Epithelial cell of esophagus (primary cell): Measurements from ENCODE around the gene ARL8A.
"Not testable (repeated sequence)": the region's sequence is repeated elsewhere in the genome, so short reads cannot be mapped to it uniquely, and the experiment has no call there.

ENCODE experiments used
- DNase-seq: peaks from one replicate; pipeline ENCODE4 v3.0.0; 2010; ENCODE audit warnings: low read depth
- H3K4me3 ChIP-seq: 2 replicates; pipeline ENCODE4 v1.5.1; 2011; ENCODE audit warnings: mild to moderate bottlenecking, low read length, control low read depth
- CTCF ChIP-seq: IDR thresholded peaks from 2 replicates; pipeline ENCODE4 v1.5.1; 2011; ENCODE audit warnings: low read depth, mild to moderate bottlenecking, low read length, control low read depth, inconsistent platforms; ENCODE audit not compliant: insufficient read depth; ENCODE audit errors: missing control alignments

Gene ARL8A

DNA sequence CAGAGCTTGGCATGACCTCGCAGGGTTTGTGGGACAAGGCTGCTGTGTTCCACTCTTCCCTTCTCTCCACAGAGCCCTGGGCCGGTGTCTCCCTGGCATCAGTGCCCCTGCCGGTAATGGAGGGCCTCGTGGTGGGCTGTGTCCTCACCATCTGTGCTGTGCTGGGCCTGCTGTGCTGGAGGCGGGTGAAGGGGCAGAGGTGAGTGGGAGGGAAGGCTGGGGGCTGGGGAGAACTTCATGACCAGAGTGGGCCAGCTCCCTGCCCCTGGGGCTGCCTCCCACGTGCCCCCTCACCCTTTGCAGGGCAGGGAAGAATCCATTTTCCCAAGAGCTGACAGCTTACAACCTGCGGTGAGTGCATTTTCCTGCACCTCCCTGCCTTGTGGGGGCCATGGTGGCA lies 37.0 kb upstream of the ARL8A start:
- H3K4me3 ChIP-seq, result no peak overlapping the region
- no peak for DNase-seq
- TF ChIP-seq CTCF, result no peak

DNA sequence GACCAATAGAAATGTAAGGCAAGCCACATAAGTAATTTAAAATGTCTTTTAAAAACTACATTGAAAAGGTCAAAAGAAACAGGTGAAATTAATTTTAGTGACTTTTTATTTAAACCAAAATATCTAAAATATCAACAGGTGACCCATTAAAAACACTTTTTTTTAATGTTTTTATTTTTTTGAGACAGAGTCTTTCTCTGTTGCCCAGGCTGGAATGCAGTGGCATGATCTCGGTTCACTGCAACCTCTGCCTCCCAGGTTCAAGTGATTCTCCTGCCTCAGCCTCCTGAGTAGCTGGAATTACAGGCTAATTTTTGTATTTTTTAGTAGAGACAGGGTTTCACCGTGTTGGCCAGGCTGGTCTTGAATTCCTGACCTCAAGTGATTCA lies 36.2 kb upstream of the ARL8A start:
- DNase-seq, H3K4me3 ChIP-seq: not testable (repeated sequence)

- TF ChIP-seq CTCF, result no peak
- no peak overlapping the region for H3K4me3 ChIP-seq
- DNase-seq, result no peak
These were observed 35.6 kb upstream of the ARL8A start for GRCh38 chr1:202179828-202180750.

- no peak for DNase-seq
- no peak for TF ChIP-seq CTCF
- no peak overlapping the region for H3K4me3 ChIP-seq
These were observed 32.7 kb upstream of the ARL8A start for GRCh38 chr1:202176949-202177927.

DNA sequence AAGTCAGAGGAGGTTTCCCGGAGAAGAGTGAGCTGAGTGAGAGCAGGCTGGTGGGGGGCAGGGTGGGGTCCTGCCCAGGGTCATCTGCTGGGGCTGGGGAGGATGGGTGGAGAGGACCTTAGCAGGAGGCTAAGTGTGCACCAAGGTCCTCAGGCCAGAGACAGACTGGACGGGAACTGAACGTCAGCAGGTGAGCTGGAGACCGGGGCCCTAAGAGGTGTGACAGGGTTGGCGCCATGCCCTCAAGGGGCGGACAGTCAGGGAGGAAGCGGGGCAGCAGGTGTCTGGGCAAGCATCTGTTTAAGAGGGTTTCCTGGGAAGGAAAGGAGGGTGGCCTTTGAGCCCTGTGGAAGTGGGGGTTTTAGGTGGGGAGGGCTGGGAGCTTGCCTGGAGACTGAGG lies 29.5 kb upstream of the ARL8A start:
- no peak overlapping the region for H3K4me3 ChIP-seq
- TF ChIP-seq CTCF, result no peak
- no peak for DNase-seq

DNA sequence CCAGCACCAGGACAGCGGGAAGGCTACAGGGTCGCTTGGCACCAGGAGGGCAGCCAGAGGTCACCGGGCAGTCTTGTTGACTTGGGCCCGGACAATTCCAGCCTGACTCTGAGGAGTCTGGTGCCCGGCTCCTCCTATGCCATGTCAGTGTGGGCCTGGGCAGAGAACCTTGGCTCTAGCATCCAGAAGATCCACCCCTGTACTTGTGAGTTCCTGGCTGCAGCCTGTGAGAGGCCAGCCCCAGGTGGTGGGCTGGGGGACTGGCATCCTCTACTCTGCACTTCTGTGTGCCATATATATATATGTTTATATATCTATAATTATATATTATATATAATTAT lies 27.4 kb upstream of the ARL8A start:
- no peak for TF ChIP-seq CTCF
- no peak overlapping the region for H3K4me3 ChIP-seq
- DNase-seq, result no peak

GRCh38 chr1:202171292-202172014 lies 26.9 kb upstream of the ARL8A start:
- no peak overlapping the region for H3K4me3 ChIP-seq
- TF ChIP-seq CTCF, result no peak
- DNase-seq, result no peak
